PC-9 (cell line): ENCODE measurements around the gene KIF6. TPM values are rescaled to one million over a fixed set of nuclear protein-coding genes. Genes with fewer than 3 reads are reported as not detected.

Experiments
- BruUV-seq: library from RNA; stranded (reverse); fragments of 400-500 nt; replicated peaks from 2 replicates; lab custom pipeline; 2021; lab: Mats Ljungman, UMichigan
- CTCF ChIA-PET: fragments of 300-600 bp; sonication (Branson Sonifier 250); formaldehyde crosslinking; loops from one replicate; lab custom pipeline; 2022; ENCODE audit warnings: antibody characterized with exemption; lab: Charles Lee
- POLR2A ChIA-PET: fragments of 300-600 bp; sonication (Branson Sonifier 250); formaldehyde crosslinking; loops from one replicate; lab custom pipeline; 2022; ENCODE audit warnings: antibody characterized with exemption; ENCODE audit not compliant: unreplicated experiment; lab: Charles Lee
- DNase-seq, 2 experiments: peaks; one replicate each; pipeline versions ENCODE4 v3.0.0 to v3.0.0-alpha.2; 2015 to 2022; ENCODE audit warnings: mixed read lengths in 1 of 2
- H2AFZ ChIP-seq: fragments of 200-600 bp; sonication (generic); 2 replicates; pipeline ENCODE4 v1.8.1; 2017; ENCODE audit warnings: antibody characterized with exemption
- H3F3A ChIP-seq: fragments of 200-600 bp; sonication (generic); 2 replicates; pipeline ENCODE4 v1.8.1; 2017; ENCODE audit warnings: antibody characterized with exemption, mild to moderate bottlenecking, low read depth; ENCODE audit not compliant: insufficient read depth
- H3K27ac ChIP-seq: fragments of 200-600 bp; sonication (generic); 2 replicates; pipeline ENCODE4 v1.6.1; 2016; ENCODE audit warnings: mixed run types
- H3K27me3 ChIP-seq: fragments of 200-600 bp; sonication (generic); 2 replicates; pipeline ENCODE4 v1.6.1; 2016; ENCODE audit warnings: low read depth, mixed run types; ENCODE audit not compliant: insufficient read depth
- H3K36me3 ChIP-seq: fragments of 200-600 bp; sonication (generic); 2 replicates; pipeline ENCODE4 v1.6.1; 2016; ENCODE audit warnings: low read depth, mixed run types
- H3K4me1 ChIP-seq: fragments of 200-600 bp; sonication (generic); replicated peaks from 2 replicates; pipeline ENCODE4 v1.6.1; 2016; ENCODE audit warnings: mixed run types; ENCODE audit not compliant: insufficient read depth
- H3K4me2 ChIP-seq: fragments of 200-600 bp; sonication (generic); 2 replicates; pipeline ENCODE4 v1.6.1; 2017; ENCODE audit warnings: mixed run types
- H3K4me3 ChIP-seq: fragments of 200-600 bp; sonication (generic); 2 replicates; pipeline ENCODE4 v1.6.1; 2016; ENCODE audit warnings: mixed run types
- H3K79me2 ChIP-seq: fragments of 200-600 bp; sonication (generic); 2 replicates; pipeline ENCODE4 v1.6.1; 2017; ENCODE audit warnings: low read depth, mixed run types
- H3K9me2 ChIP-seq: fragments of 200-600 bp; sonication (generic); 2 replicates; pipeline ENCODE4 v1.8.1; 2017; ENCODE audit warnings: mild to moderate bottlenecking; ENCODE audit not compliant: insufficient read depth
- H3K9me3 ChIP-seq: fragments of 200-600 bp; sonication (generic); 2 replicates; pipeline ENCODE4 v1.8.1; 2016; ENCODE audit warnings: low read depth; ENCODE audit not compliant: insufficient read depth
- H4K20me1 ChIP-seq: fragments of 200-600 bp; sonication (generic); 2 replicates; pipeline ENCODE4 v1.8.1; 2017; ENCODE audit not compliant: insufficient read depth
- CTCF ChIP-seq: fragments of 200-600 bp; sonication (generic); conservative IDR thresholded peaks from 2 replicates; pipeline ENCODE4 v1.6.1; 2017; ENCODE audit warnings: mixed run types, antibody characterized with exemption, mild to moderate bottlenecking, moderate library complexity
- EZH2 ChIP-seq: fragments of 200-600 bp; sonication (generic); IDR thresholded peaks from 2 replicates; pipeline ENCODE4 v1.8.0; 2017; ENCODE audit warnings: antibody characterized with exemption, low read depth
- intact Hi-C: fragments of 100-400 bp; cut with micrococcal nuclease; formaldehyde crosslinking; loops from one replicate; pipeline ENCODE4 v1.10.0; 2022; ENCODE audit not compliant: unreplicated experiment
- total RNA-seq: library from RNA; stranded (reverse); gene quantifications from 2 replicates; pipeline ENCODE4 v1.2.3, GENCODE V29; 2021

KIF6 gene
- total RNA-seq, 1 experiment from 2014 or later = not detected

- H3K9me2 ChIP-seq = no peaks in the 10 kb centered on the region
- TF ChIP-seq EZH2 = no peak
- no peak for TF ChIP-seq CTCF
- CTCF ChIA-PET = interaction anchor here (0.6 kb wide), 1 partner anchor 895 kb away, joined by 4 read pairs; no protein-coding TSS in a partner anchor
- H3K27me3 ChIP-seq = peaks cover 15% of the 10 kb centered on the region; the same call in 1 of the 2 replicates
- no peaks in the 10 kb centered on the region for H3K9me3 ChIP-seq
- no peak for DNase-seq
- no peaks in the 10 kb centered on the region for H3F3A ChIP-seq
- H3K79me2 ChIP-seq = no peaks in the 10 kb centered on the region
- H3K27ac ChIP-seq = no peak overlapping the region
- POLR2A ChIA-PET = no interaction called here
- H4K20me1 ChIP-seq = no peaks in the 10 kb centered on the region
- H3K36me3 ChIP-seq = no peaks in the 10 kb centered on the region
- intact Hi-C loops = no loop called here
- no peaks in the 10 kb centered on the region for H3K4me1 ChIP-seq
- H3K4me2 ChIP-seq = no peak overlapping the region
- no peak overlapping the region for H3K4me3 ChIP-seq
- H2AFZ ChIP-seq = no peak overlapping the region
- BruUV-seq = no TSS peak
Observed at GRCh38 chr6:39441301-39441700, 283.9 kb downstream of the KIF6 start.

GRCh38 chr6:39440039-39440426, 285.2 kb downstream of the KIF6 start:
- Histone ChIP-seq H3K27me3 (peaks cover 11% of the 10 kb centered on the region; the same call in 1 of the 2 replicates), H3K9me3 (no peaks in the 10 kb centered on the region), H2AFZ (no peak overlapping the region), H3K79me2 (no peaks in the 10 kb centered on the region), H3K27ac (no peak overlapping the region), H3F3A (no peaks in the 10 kb centered on the region), H4K20me1 (no peaks in the 10 kb centered on the region), H3K4me3 (no peak overlapping the region), H3K4me2 (no peak overlapping the region), H3K9me2 (no peaks in the 10 kb centered on the region), H3K4me1 (no peaks in the 10 kb centered on the region), H3K36me3 (no peaks in the 10 kb centered on the region)
- TF ChIP-seq CTCF (no peak), EZH2 (no peak)
- ChIA-PET POLR2A (no interaction called here), CTCF (no interaction called here)
- BruUV-seq = no TSS peak
- DNase-seq = no peak
- intact Hi-C loops = no loop called here

GRCh38 chr6:39439342-39440038, 285.7 kb downstream of the KIF6 start:
- no peaks in the 10 kb centered on the region for H3F3A ChIP-seq
- H3K36me3 ChIP-seq = no peaks in the 10 kb centered on the region
- H3K4me1 ChIP-seq = no peaks in the 10 kb centered on the region
- H3K27ac ChIP-seq = no peak overlapping the region
- no peaks in the 10 kb centered on the region for H3K9me2 ChIP-seq
- TF ChIP-seq CTCF (no peak), EZH2 (no peak)
- no peak for DNase-seq
- no TSS peak for BruUV-seq
- POLR2A ChIA-PET = no interaction called here
- CTCF ChIA-PET = no interaction called here
- H3K9me3 ChIP-seq = no peaks in the 10 kb centered on the region
- H4K20me1 ChIP-seq = no peaks in the 10 kb centered on the region
- H3K79me2 ChIP-seq = no peaks in the 10 kb centered on the region
- 0 out of 2 replicates have a peak, but pooled peaks cover 7% of the 10 kb centered on the region for H3K27me3 ChIP-seq
- H2AFZ ChIP-seq = no peak overlapping the region
- no peak overlapping the region for H3K4me3 ChIP-seq
- intact Hi-C loops = no loop called here
- no peak overlapping the region for H3K4me2 ChIP-seq
